Measurements from ENCODE around the gene SEC23A.
A peak's percentile ranks its signal among the peaks of the same experiment; 100 is the strongest.
"Not testable (repeated sequence)": the region's sequence is repeated elsewhere in the genome, so short reads cannot be mapped to it uniquely, and the experiment has no call there.

SEC23A gene

GRCh38 chr14:39090548-39091111, 12.4 kb downstream of the SEC23A start:
- DNase-seq = no peak

- no peak for DNase-seq
Measured at GRCh38 chr14:39087493-39087892, 15.5 kb downstream of the SEC23A start.

DNA sequence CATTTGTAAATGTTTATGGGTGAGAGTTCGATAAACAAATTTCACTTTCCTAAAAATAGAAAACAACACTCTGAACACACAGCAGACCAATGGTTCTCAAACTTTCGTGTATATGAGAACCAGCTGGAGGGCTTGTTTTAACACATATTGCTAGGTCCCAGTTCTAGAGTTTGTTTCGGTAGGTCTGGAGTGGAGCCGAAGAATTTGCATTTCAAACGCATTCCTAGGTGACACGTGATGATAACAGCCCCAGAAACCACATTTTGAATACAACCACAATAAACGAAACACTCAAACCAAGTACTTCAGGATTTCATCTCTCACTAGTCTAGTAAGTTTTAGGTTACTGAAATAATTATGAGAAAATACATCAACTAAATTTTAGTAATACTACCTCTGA, 17.1 kb downstream of the SEC23A start:
- DNase-seq = no peak

DNA sequence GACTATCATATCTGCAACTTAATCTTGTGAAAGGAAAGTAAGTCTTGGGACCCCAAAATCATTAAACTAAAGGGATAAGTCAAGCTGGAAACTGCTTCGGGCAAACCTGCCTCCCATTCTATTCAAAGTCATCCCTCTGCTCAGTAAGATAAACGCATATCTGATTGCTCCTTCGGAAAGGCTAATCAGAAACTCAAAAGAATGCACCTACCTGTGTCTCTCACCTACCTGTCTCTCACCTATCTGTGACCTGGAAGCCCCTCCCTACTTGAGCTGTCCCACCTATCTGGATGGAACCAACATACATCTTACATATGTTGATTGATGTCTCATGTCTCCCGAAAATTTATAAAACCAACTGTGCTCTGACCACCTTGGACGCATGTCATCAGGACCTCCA, 19.9 kb downstream of the SEC23A start:
- no peak for DNase-seq

- no peak for DNase-seq
Measured at GRCh38 chr14:39080886-39081285, 22.1 kb downstream of the SEC23A start.

DNA sequence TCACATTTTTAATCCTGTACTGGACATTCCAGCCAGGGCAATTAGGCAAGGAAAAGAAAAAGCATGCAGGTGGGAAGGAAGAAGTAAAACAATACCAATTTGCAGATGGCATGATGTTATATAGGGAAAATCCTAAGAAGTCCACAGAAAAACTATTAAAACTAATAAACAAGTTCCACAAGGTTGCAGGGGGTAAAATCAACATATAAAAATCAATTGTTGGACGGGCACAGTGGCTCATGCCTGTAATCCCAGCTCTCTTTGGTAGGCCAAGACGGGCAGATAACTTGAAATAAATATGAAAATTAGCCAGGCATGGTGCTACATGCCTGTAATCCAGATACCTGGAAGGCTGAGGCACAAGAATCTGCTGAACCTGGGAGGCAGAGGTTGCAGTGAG, 31.9 kb downstream of the SEC23A start:
- no peak for DNase-seq

DNA sequence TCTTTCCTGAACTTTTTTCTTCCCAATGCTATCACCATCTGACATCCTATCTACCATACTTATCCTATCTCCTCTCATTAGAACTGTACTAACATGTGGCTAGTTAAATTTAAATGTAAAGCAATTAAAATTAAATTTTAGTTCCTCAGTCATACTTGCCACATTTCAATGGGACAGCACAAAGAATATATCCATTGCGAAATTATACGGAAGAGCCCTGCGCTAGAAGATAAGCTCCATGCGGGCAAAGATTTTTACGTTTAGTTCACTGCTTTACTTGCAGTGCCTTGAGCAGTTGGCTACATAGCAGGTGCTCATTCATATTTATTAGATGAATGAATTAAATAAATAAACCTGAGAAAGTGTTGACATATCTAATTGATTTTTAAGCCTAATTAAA, 33.1 kb downstream of the SEC23A start:
- no peak for DNase-seq

DNA sequence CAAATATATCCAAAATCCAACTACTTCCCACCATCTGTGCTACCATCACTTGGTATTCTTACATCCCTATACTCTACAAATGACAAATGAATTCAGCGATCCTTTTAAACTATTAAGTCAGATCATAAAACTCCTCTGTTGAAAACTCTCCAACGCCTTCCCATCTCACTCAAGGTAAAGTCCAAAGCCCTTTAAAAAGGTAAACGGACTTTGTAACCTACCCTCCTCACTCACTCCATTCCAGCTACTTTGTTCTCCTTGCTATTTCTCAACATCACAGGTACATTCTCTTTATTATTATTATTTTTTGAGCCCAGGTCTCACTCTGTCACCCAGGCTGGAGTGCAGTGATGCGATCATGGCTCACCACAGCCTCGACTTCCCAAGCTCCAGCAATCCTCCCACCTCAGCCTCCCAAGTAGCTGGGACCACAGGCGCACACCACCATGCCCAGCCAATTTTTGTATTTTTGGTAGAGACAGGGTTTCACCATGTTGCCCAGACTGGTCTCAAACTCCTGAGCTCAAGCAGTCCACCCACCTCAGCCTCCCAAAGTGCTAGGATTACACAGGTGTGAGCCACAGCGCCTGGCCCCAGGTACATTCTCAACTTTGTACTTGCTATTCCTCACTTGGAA, 33.7 kb downstream of the SEC23A start:
- not testable (repeated sequence) for DNase-seq

- peak; percentile 8 to 19 (median 10) for DNase-seq
Measured at GRCh38 chr14:39060818-39061437, 42.1 kb downstream of the SEC23A start.

DNA sequence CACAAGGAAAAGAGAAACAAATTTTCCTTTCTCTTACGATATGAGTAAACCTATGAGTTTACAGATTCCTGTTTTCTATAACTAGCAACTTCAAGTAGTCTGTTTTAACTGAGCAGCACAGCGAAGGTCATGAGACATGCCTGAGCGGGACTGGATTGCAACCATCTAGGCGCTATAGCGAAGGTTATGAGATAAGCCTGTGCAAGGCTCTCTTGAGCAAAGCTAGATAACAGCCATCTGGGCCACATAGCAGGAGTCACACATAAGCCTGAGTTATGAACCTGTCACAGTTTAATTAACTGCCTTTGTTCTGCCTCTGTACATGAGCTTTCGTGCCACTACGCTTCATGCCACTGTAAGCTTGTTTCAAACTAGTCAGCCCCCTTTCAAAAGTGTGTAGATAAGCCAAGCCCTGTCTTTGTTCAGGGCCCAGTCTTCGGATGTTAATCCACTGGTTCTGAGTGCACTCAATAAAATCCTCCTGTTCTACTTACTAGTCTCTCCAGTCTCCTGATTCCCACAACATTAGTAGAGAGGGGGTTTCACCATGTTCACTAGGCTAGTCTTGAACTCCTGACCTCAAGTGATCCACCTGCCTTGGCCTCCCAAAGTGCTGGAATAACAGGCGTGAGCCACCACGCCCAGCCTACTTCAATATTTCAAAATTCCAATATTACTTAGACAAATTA, 47.1 kb downstream of the SEC23A start:
- DNase-seq = no peak

DNA sequence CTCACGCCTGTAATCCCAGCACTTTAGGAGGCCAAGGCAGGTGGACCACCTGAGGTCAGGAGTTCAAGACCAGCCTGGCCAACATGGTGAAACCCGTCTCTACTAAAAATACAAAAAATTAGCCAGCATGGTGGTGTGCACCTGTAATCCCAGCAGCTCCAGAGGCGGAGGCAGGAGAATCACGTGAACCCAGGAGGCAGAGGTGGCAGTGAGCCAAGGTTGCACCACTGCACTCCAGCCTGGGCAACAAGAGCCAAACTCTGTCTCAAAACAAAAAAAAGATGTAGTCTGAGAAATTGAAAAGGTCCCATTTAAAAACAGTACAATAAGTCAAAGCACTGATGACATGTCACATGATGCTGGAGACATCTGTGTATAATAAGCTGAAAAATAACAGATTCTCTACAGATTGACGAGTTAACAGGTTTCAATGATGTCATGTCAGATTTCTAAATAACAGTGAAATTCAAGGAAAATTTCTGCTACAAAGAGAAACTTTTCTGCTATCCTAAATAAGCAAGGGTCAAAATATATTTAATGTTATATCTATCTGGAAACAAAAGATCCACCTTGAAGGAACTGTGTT, 50.1 kb downstream of the SEC23A start:
- not testable (repeated sequence) for DNase-seq

DNA sequence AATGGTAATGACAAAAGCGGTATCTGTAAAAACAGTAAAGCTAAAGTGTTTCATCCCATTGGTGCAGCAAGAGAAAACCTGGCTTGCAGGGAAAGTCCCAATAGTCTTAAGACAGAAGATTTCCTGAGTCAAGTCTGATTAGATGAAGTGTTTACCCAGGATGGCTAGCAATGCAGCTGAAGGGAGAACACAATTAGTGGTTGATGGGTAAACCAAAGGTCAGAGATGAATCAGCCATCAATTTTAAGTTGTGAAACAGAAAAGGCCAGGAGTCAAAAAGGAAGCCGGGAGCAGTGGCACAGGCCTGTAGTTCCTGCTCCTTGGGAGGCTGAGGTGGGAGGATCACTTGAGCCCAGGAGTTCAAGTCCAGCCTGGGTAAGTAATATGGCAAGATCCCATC, 52.6 kb downstream of the SEC23A start:
- peak; percentile 5 to 35 (median 18) for DNase-seq

- DNase-seq = not testable (repeated sequence)
Measured at GRCh38 chr14:39045889-39046288, 57.1 kb downstream of the SEC23A start.

DNA sequence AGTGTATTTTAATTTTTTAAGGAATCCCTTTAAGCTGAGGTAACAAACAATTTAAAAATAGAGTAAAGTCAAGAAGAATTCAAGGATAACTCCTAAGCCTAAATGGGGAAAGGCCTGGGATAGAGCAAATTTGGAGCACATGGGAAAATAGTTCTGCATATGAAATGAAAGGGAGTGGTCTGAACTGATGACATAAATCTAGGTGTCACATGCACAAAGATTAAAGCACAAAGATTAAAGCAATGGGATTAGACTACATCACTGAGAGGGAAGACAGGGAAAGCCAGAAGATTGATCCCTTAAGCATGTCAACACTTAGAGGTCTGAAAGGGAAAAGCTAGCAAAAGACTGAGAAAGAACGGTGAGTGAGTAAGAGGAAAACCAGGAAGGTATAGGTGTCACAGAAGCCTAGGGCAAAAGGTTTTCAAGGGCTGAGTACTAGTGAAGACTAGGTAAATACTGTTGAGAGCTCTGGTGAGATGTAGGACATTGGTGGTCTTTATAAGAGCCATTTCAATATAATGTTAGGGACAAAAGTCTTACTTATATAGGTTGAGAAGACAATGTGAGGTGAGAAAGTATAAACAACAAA, 59.6 kb downstream of the SEC23A start:
- no peak for DNase-seq

DNA sequence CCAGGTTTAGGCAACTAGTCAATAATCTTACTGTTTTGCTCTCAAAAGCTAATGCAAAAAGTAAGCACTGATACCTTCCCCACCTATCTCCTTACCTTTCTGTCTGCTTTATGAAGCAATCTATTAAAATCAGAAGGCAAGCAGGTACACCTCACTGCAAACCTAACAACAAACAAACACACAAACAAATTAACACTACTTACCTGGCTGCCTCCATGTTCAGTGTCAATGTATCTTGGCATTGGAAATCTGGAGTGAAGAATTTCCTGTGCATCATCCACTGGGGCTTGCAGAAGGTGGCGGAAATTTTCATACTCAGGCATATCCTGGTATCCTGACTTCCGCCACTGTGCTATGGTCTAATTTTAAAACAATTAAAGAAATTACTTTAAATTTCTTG, 62.5 kb downstream of the SEC23A start:
- no peak for DNase-seq

DNA sequence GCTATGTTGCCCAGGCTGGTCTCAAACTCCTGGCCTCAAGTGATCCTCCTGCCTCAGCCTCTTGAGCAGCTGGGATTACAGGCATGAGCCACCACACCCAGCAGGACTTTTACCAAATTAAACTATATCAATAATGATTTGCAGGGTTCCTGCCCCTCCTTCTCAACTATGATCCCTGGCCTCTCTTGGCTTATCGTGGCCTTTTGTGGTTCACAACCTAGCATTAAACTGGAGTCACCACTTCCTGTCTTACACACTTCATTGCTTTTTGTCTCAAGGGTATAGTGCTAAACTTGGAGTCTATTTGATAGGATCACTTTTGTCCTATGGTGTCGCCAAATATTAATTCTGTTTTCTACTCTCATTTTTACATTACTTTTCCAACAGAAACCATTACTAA, 64.5 kb downstream of the SEC23A start:
- no peak for DNase-seq

DNA sequence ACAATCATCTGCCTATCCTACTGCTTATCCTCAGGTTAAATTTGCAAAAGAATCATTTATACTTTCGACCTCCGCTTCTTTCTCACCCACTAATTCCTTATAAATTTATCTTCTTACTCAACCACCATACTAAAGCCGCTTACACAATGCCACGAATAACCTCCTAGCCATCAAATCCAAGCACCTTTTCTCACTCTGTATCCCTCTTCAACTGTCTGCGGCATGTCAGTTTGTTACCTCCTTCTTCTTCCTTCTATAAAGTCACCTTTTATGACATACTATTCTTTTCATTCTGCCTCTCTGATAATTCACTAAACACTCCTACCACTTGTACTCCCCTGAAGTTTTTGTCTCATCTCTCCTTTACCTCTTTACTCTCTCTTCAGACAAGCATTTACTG, 66.3 kb downstream of the SEC23A start:
- no peak for DNase-seq

DNA sequence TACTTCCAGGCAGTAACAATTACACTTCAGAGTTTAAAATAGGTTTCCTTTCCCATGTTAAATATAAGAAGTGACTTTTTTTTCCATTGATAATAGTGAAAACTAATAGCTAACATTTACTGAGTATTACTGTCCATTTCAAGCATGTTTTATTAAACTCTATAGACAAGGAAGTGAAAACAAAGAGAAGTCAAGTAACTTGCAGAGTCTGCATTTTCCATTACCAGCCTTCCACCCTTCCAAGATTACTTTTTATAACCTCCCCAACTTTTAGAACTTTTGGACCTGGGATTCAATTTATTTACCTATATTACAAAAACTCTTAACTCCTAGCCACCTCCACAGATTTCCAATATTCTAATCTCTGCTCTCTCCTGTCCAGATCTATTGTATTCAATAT, 67.7 kb downstream of the SEC23A start:
- DNase-seq = no peak

DNA sequence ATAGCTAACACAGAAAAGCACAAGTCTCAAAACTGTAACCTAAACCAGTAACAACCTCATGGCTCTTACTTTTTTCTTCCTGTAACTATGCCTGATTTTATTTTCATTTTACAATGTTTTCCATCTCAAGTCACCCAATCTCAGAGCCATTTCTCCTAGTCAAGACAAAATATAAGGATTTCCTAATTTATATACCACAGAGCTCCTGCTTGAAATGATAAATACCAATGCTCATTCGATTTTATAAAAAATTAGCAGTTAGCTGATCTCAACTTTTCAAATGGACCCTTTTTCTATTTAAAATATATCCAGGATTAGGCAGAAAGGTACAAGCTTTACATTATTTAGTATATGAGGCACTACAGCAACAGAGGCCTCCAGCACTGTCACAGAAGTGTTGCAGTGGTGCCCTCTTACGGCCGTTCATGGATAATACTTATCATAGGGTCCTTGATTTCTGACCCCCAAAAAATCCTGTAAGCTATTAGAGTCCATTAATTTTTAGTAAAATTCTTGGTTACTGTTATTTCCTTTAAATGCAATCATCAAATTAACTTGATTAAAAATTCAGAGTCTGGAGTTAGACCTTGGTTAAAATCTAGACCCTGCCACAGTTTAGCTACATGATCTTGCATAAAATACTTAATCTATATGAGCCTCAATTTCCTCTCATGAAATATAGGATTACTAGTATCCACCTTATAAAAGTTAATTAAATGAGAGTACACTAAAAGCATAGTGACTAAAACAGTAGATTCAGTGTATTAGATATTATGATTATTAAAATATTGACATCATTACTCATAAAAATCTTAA, 68.3 kb downstream of the SEC23A start:
- no peak for DNase-seq

DNA sequence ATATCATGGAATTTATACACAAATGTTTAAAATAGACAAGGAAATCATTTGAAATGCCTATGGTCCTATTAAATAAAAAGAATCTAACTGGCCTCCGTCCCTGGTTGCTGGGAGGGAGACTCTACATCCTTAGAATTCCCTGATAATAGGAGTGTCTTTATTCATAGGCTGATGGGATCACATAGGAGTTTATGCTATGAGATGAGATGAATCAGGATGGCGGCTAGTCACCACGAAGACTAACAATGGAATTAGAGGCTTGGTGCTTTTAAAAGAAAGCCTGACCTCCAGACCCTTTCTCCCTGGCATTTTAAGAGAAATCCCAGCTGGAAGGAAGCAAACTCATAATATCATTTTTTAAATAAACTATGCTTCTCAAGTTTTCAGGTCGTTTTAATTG, 69.7 kb downstream of the SEC23A start:
- DNase-seq = no peak

DNA sequence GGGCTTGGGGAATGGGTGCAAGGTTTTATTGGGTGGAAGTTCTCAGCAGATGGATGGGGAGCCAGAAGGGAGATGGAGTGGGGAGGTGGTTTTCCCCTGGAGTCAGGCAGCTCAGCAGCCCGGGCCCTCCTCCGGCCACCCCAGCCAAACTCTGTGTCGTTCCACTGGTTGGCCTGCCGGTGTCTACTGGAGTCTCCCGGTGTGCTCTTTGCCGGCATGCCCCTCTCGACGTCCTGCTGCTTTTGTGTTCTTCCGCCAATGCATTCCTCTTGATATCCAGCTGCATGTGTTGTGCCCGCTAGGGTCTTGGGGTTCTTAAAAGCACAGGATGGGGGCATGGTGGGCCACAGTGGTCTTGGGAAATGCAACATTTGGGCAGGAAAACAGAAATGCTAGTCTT, 72.8 kb downstream of the SEC23A start:
- DNase-seq = no peak

GRCh38 chr14:39029789-39030188, 73.2 kb downstream of the SEC23A start:
- DNase-seq = no peak

All from suppressor macrophage treated with lipopolysaccharide for 1 hour (primary cell).